Amniotic stem cell (primary cell): ENCODE data around the gene SLC30A4.
"Not testable (repeated sequence)": the region's sequence is repeated elsewhere in the genome, so short reads cannot be mapped to it uniquely, and the experiment has no call there.

Source experiments
- DNase-seq: peaks from one replicate; lab custom pipeline; 2025; lab: John Stamatoyannopoulos, UW

The SLC30A4 gene, protein sequence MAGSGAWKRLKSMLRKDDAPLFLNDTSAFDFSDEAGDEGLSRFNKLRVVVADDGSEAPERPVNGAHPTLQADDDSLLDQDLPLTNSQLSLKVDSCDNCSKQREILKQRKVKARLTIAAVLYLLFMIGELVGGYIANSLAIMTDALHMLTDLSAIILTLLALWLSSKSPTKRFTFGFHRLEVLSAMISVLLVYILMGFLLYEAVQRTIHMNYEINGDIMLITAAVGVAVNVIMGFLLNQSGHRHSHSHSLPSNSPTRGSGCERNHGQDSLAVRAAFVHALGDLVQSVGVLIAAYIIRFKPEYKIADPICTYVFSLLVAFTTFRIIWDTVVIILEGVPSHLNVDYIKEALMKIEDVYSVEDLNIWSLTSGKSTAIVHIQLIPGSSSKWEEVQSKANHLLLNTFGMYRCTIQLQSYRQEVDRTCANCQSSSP

GRCh38 chr15:45522328-45523165, at the start of gene SLC30A4:
Gene SLC30A4, minus strand, starts transcription at chr15:45522755. Its CDS starts 401 bp downstream, at chr15:45522354.
- DNase-seq, result peak; percentile 30

- no peak for DNase-seq
These were observed 33.5 kb upstream of the SLC30A4 start for GRCh38 chr15:45555934-45556608.

GRCh38 chr15:45551676-45552075, 29.1 kb upstream of the SLC30A4 start:
- DNase-seq, result no peak

DNA sequence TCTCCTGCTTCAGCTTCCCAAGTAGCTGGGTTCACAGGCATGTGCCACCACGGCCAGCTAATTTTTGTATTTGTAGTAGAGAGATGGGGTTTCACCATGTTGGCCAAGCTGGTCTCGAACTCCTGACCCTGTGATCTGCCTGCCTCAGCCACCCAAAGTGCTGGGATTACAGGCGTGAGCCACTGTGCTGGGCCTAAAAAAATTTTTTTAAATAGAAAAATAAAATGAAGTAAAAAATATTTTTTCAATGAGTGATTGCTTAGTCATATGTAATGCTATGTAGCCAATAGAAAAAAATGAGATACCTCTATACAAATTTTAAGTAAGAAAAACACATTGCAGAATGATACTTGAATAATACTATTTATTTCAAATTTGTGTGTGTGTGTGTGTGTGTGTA, 27.9 kb upstream of the SLC30A4 start:
- peak; percentile 13 for DNase-seq

GRCh38 chr15:45549541-45550220, 27.1 kb upstream of the SLC30A4 start:
- no peak for DNase-seq

- no peak for DNase-seq
These were observed 26.4 kb upstream of the SLC30A4 start for GRCh38 chr15:45548753-45549520.

- DNase-seq, result no peak
These were observed 24.2 kb upstream of the SLC30A4 start for GRCh38 chr15:45546789-45547188.

- DNase-seq, result no peak
These were observed 21.9 kb upstream of the SLC30A4 start for GRCh38 chr15:45544266-45545023.

- no peak for DNase-seq
These were observed 20.5 kb upstream of the SLC30A4 start for GRCh38 chr15:45543051-45543450.

DNA sequence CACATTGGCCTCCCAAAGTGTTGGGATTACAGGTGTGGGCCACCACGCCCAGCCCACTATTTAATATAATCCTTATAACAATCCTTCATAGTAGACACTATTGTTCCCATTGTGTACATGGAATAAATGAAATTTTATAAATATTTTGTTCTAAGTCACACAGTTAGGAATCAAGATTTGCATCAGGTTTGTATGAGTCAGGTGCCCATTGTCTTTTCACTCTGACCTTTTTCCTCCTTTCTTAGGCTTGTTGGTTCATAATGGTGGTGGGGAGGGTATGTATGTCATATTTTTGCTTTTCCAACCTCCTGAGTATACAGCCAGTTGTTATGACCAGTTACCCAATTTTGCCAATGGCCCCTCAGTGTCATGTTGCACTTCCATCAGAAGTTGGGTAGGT, 18.0 kb upstream of the SLC30A4 start:
- no peak for DNase-seq

DNA sequence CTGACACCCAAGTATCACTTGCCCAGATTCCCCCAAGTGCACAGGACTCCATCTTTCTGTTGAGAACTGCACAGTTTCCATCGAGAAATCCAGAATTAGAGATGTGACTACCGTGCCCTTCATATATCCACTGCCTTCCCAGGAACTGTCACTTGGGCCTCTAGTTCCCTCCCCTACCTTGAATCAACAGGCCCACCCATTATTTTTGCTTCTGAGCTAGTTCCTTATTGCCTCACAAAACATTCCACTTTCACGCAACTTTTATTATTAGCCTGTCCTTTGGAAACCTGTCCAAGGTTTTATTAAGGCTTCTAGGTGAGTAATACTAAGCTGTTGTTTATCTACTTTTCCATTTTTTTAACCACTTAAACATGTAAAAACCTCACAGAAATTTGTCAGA, 17.1 kb upstream of the SLC30A4 start:
- DNase-seq, result no peak

DNA sequence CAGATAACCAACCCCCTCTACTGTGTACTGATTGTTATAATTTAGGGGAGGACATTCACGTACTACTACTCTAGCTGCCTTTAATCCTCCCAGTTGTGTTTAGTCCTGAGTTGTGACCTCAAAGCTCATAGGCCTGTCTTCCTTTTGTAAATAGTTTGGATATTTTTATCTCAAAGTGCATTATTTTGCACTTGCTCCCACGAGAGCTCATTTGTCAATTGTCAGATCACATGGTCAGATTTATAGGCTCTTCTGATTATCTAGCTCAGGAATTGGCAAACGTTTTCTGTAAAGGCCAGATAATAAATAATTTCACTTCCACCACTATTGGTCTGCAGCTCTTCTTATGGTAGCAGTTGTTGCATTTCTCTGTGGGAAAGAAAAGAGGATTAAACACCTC, 14.4 kb upstream of the SLC30A4 start:
- no peak for DNase-seq

GRCh38 chr15:45535486-45536042, 13.0 kb upstream of the SLC30A4 start:
- no peak for DNase-seq

- DNase-seq, result no peak
These were observed 12.3 kb upstream of the SLC30A4 start for GRCh38 chr15:45534821-45535220.

- DNase-seq, result not testable (repeated sequence)
These were observed 10.3 kb upstream of the SLC30A4 start for GRCh38 chr15:45532892-45533291.

GRCh38 chr15:45529613-45530012, 7.1 kb upstream of the SLC30A4 start:
- no peak for DNase-seq

DNA sequence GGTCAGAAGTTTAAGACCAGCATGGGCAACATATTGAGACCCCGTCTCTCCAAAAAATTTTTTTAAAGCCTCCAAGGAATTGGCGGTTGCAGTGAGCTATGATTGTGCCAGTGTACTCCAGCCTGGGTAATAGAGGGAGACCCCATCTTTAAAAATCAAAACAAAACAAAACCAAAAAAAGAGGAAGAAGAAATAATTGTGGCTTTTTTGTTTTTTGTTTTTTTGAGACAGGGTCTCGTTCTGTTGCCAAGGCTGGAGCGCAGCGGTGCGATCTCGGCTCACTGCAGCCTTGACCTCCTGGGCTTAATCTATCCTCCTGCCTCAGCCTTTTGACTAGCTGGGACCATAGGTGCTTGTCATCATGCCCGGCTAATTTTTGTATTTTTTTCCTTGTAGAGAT, 4.5 kb upstream of the SLC30A4 start:
- no peak for DNase-seq

DNA sequence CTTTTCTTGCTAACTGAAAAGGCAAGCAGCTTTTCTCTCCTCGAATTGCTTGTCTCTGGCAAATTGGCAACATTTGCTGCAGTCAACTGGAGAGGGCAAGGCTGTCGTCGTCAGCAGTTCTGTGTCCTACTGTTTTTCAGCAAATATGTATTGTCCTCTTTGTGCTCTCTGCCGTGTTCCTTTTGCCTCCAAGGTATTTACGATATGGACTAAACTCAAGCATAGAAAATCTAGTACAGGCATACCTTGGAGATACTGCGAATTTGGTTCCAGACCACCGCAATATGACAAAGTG, 558 bp upstream of the SLC30A4 start:
- DNase-seq, result no peak

GRCh38 chr15:45521596-45522327, 793 bp downstream of the SLC30A4 start:
- DNase-seq, result no peak
